Rectal smooth muscle tissue (tissue), 1 donor: ENCODE measurements around the gene DNASE1.
"Not testable (repeated sequence)": the region's sequence is repeated elsewhere in the genome, so short reads cannot be mapped to it uniquely, and the experiment has no call there.

Experiments used
- H3K27ac ChIP-seq: one replicate; pipeline ENCODE4 v1.7.0; 2013; ENCODE audit warnings: low read depth, low read length, inconsistent platforms
- H3K27me3 ChIP-seq: one replicate; pipeline ENCODE4 v1.7.0; 2013; ENCODE audit warnings: low read length; ENCODE audit not compliant: control insufficient read depth, insufficient read depth
- H3K36me3 ChIP-seq: one replicate; pipeline ENCODE4 v1.7.0; 2013; ENCODE audit warnings: low read length; ENCODE audit not compliant: control insufficient read depth, insufficient read depth
- H3K4me1 ChIP-seq: one replicate; pipeline ENCODE4 v1.7.0; 2013; ENCODE audit warnings: low read length; ENCODE audit not compliant: control insufficient read depth, insufficient read depth
- H3K4me3 ChIP-seq: one replicate; pipeline ENCODE4 v1.7.0; 2013; ENCODE audit warnings: low read length
- H3K9ac ChIP-seq: one replicate; pipeline ENCODE4 v1.7.0; 2013; ENCODE audit warnings: low read length

Gene DNASE1, protein sequence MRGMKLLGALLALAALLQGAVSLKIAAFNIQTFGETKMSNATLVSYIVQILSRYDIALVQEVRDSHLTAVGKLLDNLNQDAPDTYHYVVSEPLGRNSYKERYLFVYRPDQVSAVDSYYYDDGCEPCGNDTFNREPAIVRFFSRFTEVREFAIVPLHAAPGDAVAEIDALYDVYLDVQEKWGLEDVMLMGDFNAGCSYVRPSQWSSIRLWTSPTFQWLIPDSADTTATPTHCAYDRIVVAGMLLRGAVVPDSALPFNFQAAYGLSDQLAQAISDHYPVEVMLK

DNA sequence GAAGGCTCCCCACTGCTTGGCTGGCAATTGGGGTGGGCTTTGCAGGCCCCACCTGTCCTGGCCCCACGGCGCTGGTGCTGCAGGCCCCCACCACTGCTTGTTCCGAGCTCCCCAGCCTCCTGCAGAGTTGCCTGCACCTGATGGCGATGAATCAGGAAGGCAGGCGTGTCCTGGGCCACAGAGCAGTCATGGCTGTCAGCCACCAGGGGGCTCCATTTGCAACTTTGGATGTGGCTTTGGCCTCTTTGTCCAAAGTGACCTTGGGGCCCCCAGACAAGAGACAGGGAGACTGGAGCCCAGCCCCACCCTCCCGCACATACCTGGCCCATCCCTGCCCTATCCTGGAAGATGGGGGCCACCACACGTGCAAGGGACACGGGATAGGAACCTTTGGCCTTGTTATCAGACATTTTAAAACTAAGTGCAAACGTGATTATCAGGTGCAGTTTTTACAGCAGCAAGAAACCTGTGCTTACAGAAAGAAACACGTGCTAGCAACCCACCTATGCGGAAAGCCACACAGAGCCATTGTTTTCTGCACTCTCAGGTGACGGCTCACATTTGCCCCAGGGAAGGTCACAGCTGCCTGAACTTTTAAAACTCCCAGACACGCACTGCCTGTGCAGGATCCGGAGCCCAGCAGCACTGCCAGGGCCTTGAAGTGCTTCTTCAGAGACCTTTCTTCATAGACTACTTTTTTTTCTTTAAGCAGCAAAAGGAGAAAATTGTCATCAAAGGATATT is at the start of gene DNASE1:
DNASE1 (plus strand) TSS at position 443 of the 743 bp plus-strand sequence. CDS start 683 bp downstream, outside the sequence.
- peaks cover 11% of the 10 kb centered on the region for H3K36me3 ChIP-seq
- no peak within 1 kb of the TSS for H3K9ac ChIP-seq
- H3K27me3 ChIP-seq, result no peaks in the 10 kb centered on the region
- no peak within 1 kb of the TSS for H3K27ac ChIP-seq
- no peak within 1 kb of the TSS for H3K4me3 ChIP-seq
- no peaks in the 10 kb centered on the region for H3K4me1 ChIP-seq

DNA sequence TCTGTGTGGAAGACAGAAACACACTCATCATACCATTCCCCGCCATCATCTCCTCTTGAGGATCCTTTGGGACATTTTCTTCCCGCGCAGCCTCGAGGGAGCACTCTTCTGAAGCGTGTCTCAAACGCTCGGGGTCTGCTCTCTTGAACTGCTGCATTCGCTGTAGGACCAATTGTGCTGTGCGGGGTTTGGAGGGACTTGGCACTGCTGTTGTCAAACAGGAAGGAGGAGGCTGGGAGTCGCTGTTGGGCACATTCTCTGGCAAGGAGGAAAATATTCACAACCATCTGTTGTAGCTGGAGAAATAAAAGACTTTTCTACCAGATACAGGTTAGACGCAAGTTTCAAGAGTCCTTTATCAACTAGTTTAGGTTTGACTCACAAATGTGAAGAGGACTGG is 48.0 kb upstream of the DNASE1 start:
- Histone ChIP-seq H3K36me3 (peaks cover 2% of the 10 kb centered on the region), H3K4me3 (no peak overlapping the region)

DNA sequence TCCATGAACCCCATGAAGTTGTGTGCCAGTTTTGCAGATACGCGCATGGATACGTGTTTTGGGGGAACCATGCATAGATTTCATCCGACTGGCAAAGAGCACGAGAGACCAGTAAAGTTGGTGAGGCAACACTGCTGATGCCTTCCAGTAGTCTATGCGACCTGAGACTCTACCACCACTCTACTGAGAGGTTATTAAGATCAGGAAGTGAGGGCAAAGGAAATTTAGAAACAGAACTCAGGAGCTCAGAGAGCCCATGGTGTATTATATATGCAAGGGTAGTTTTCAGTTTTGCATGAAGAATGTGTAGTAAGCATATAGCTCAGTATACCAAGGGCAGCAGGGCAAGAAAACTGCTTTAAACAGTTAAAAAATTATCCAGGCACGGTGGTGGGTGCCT is 47.3 kb upstream of the DNASE1 start:
- Histone ChIP-seq H3K4me1 (no peaks in the 10 kb centered on the region), H3K27me3 (no peaks in the 10 kb centered on the region), H3K9ac (no peak overlapping the region), H3K27ac (no peak overlapping the region), H3K36me3 (peaks cover 2% of the 10 kb centered on the region), H3K4me3 (no peak overlapping the region)

More for the DNA sequence above, 48.0 kb upstream of the DNASE1 start:
- no peaks in the 10 kb centered on the region for H3K4me1 ChIP-seq
- no peaks in the 10 kb centered on the region for H3K27me3 ChIP-seq
- no peak overlapping the region for H3K27ac ChIP-seq
- no peak overlapping the region for H3K9ac ChIP-seq

DNA sequence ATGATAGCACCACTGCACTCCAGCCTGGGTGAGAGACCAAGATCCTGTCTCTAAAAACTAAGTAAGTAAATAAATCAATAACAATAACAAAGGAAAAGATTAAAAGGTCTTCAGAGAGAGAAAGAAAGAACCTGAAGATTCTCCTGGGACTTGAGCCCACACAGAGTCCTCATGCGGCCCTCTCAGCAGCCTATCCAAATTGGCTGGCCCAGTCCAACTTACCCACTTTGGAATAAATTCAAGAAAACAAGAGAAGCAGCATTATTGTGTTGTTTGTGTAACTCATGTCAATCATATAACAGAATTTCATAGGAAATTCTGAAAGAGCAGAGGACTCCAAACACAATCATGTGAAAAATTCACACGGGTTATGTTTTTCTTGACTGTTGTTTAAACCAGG is 46.9 kb upstream of the DNASE1 start:
- peaks cover 2% of the 10 kb centered on the region for H3K36me3 ChIP-seq
- H3K4me1 ChIP-seq, result no peaks in the 10 kb centered on the region
- H3K27me3 ChIP-seq, result no peaks in the 10 kb centered on the region
- no peak overlapping the region for H3K27ac ChIP-seq
- H3K9ac ChIP-seq, result no peak overlapping the region
- no peak overlapping the region for H3K4me3 ChIP-seq

DNA sequence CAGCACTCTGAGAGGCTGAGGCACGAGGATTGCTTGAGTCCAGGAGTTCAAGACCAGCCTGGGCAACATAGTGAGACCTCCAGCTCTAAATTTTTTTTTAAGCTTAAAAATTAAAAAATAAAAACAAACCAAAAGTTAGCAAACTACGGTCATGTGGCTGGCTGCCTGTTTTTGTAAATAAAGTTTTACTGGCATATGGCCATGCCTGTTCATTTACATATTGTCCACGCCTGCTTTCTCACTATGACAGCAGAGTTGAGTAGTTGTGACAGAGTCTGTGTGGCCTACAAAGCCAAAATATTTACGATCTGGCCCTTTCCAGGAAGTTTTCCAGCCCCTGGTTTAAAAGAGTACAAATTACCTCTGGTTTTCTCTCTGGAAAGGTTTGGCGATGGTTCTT is 46.4 kb upstream of the DNASE1 start:
- Histone ChIP-seq H3K27ac (no peak overlapping the region), H3K27me3 (no peaks in the 10 kb centered on the region), H3K9ac (no peak overlapping the region), H3K4me3 (no peak overlapping the region), H3K36me3 (peaks cover 2% of the 10 kb centered on the region), H3K4me1 (no peaks in the 10 kb centered on the region)

GRCh38 chr16:3608976-3609375 is 45.5 kb upstream of the DNASE1 start:
- H3K4me3 ChIP-seq, H3K9ac ChIP-seq, H3K4me1 ChIP-seq, H3K27me3 ChIP-seq, H3K36me3 ChIP-seq, H3K27ac ChIP-seq: not testable (repeated sequence)

DNA sequence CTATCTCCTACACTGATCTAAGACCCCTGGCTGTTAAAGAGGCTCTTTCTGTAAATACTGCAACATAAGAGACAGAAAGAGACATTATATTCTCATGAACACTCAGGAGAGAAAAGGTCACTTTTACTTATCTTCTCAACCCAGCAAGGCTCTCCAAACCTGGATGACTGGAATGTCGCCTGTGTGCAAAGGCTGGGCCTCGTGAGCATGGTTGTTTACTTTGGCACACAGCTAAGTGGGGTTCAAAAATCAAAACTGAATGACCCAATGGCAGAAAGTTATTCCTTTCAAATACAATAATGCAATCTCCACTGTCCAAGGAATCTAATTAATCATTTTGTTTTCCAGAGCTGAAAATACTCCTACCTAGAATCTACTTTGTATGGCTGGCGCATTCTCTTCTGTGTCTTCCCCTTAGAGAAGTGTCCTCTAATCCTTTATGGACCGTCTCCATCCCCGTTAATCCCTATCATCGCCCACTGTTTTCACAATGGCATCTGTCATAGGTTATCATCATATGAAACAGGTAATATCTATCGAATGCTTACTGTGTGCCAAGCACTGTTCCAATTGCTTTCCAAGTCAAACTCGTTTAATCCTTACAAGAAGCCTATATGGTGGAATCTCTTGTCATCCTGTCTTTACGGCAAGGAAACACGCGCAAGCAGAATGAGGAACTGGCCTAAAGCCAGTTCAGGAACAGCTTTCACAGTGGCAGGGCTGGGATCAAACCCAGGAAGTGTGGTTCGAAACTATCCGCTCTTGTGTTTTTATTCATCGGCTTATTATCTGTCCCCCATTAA is 44.4 kb upstream of the DNASE1 start:
- H3K4me1 ChIP-seq, result no peaks in the 10 kb centered on the region
- H3K27me3 ChIP-seq, result no peaks in the 10 kb centered on the region
- no peak overlapping the region for H3K9ac ChIP-seq
- H3K36me3 ChIP-seq, result no peaks in the 10 kb centered on the region
- H3K4me3 ChIP-seq, result peak overlapping the region; percentile 93
- no peak overlapping the region for H3K27ac ChIP-seq

DNA sequence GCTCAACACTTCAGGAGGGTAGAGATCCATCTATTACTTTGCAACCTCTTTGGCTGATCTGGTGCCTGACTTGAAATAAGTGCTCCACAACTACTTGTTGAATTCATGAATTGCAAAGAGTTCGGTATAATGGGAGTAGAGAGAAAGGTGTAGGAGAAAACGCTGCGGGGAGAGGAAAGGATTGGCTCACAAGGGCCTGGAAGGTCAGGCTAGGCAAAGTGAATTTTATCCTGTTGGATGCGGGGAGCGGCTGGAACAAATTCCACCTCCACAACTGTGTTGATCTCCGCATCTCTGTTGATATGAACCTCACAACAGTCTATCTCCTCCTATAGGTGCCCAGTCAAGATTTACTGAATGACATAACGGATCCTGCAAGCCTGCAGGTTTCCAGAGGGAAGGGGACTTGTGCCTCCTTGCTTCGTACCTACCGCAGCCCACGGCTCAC is 43.8 kb upstream of the DNASE1 start:
- no peaks in the 10 kb centered on the region for H3K27me3 ChIP-seq
- H3K36me3 ChIP-seq, result no peaks in the 10 kb centered on the region
- H3K9ac ChIP-seq, result peak overlapping the region; percentile 63
- H3K27ac ChIP-seq, result no peak overlapping the region
- H3K4me3 ChIP-seq, result peak overlapping the region; percentile 93
- H3K4me1 ChIP-seq, result no peaks in the 10 kb centered on the region

GRCh38 chr16:3611146-3611975 is 43.1 kb upstream of the DNASE1 start, which contains the start of gene SLX4:
Gene SLX4, minus strand, starts transcription at chr16:3611606. Its CDS starts 2,642 bp downstream, at chr16:3608964.
- peak within 1 kb of the TSS; percentile 99 for H3K4me3 ChIP-seq
- H3K36me3 ChIP-seq, result no peaks in the 10 kb centered on the region
- H3K27me3 ChIP-seq, result no peaks in the 10 kb centered on the region
- H3K9ac ChIP-seq, result peak within 1 kb of the TSS; percentile 95
- no peaks in the 10 kb centered on the region for H3K4me1 ChIP-seq
- peak within 1 kb of the TSS; percentile 72 for H3K27ac ChIP-seq

DNA sequence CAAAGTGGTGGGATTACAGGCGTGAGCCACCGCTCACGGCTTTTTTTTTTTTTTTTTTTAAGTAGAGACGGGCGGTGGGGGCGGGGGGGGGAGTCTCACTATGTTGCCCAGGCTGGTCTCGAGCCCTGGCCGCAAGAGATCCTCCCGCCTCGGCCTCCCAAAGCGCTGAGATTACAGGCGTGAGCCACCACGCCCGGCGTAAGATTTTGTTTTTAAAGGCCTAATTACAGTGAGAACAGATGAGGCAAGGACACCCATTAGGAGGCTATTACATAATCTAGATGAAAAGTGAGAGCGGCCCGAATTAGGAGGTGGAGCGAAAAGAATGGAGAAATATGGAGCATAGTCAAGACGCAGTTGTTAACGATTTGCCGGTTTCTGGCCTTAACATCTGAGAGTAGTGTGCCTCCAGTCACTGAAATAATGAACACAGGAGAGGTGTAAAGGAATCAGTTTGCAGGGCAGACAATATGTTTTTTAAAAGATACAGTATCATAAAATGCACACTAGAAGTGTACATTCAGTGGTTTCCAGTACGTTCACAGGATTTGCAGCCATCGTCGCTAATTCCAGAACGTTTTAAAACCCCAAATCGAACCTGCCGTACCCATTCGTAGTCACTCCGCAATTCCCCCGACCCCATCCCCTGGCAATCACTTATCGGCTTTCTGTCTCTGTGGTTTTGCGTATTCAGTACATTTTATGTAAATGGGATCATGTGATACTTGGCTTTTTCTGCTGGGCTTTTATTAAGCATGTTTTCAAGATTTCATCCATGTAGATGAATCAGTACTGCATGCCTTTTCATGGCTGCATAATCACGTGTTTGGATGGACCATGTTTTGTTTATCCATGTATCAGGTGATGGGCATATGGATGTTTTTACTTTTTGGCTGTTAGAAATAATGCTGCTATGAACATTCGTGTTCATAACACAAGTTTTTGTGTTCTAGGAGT is 41.7 kb upstream of the DNASE1 start:
- H3K36me3 ChIP-seq, result no peaks in the 10 kb centered on the region
- no peaks in the 10 kb centered on the region for H3K4me1 ChIP-seq
- H3K27me3 ChIP-seq, result no peaks in the 10 kb centered on the region
- no peak overlapping the region for H3K9ac ChIP-seq
- peak overlapping the region; percentile 99 for H3K4me3 ChIP-seq
- no peak overlapping the region for H3K27ac ChIP-seq

DNA sequence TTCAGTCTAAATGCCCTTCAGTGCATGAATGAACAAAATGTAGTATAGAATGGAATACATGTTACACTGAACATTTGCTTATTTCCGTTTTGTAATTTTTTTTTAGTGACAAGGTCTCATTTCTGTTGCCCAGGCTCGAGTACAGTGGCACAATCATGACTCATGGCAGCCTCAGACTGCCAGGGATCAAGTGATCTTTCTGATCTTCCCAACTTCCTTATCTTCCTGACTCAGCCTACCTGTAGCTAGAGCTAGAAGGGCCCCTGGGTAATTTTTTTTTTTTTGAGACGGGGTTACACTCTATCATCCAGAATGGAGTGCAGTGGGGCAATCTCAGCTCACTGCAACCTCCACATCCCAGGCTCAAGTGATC is 35.7 kb upstream of the DNASE1 start:
- H3K4me3 ChIP-seq, result no peak overlapping the region
- no peaks in the 10 kb centered on the region for H3K27me3 ChIP-seq
- H3K27ac ChIP-seq, result no peak overlapping the region
- H3K4me1 ChIP-seq, result no peaks in the 10 kb centered on the region
- H3K9ac ChIP-seq, result no peak overlapping the region
- H3K36me3 ChIP-seq, result no peaks in the 10 kb centered on the region
